Activated CD4-positive, CD25-positive, alpha-beta regulatory T cell (primary cell): ENCODE measurements around the gene PTEN.

Experiments used
- DNase-seq, 4 experiments: peaks; one replicate each; lab custom pipeline; 2025; lab: John Stamatoyannopoulos, UW

Gene PTEN

GRCh38 chr10:87976101-87976743 is 112.8 kb downstream of the PTEN start:
- DNase-seq, result no peak

GRCh38 chr10:87978166-87978565 is 114.7 kb downstream of the PTEN start:
- no peak for DNase-seq

- no peak for DNase-seq
Measured at GRCh38 chr10:87979847-87980246, 116.4 kb downstream of the PTEN start.

GRCh38 chr10:87983716-87984115 is 120.3 kb downstream of the PTEN start:
- DNase-seq, result no peak

GRCh38 chr10:87987206-87987605 is 123.8 kb downstream of the PTEN start:
- no peak for DNase-seq

- DNase-seq, result no peak
Measured at GRCh38 chr10:87991946-87992345, 128.5 kb downstream of the PTEN start.

GRCh38 chr10:88004451-88004850 is 141.0 kb downstream of the PTEN start:
- no peak for DNase-seq

- no peak for DNase-seq
Measured at GRCh38 chr10:88006261-88006660, 142.8 kb downstream of the PTEN start.

GRCh38 chr10:88008866-88009470 is 145.5 kb downstream of the PTEN start:
- no peak for DNase-seq

- no peak for DNase-seq
Measured at GRCh38 chr10:88012641-88013040, 149.2 kb downstream of the PTEN start.

- no peak for DNase-seq
Measured at GRCh38 chr10:88017781-88018180, 154.4 kb downstream of the PTEN start.

- no peak for DNase-seq
Measured at GRCh38 chr10:88019753-88020152, 156.3 kb downstream of the PTEN start.
